ENCODE data around the gene RELL1. TPM values are rescaled to one million over a fixed set of nuclear protein-coding genes. Genes with fewer than 3 reads are reported as not detected.

The RELL1 gene
- total RNA-seq, 6 experiments from 2014 or later = 20.4 to 31.3 (median 28.9) TPM

DNA sequence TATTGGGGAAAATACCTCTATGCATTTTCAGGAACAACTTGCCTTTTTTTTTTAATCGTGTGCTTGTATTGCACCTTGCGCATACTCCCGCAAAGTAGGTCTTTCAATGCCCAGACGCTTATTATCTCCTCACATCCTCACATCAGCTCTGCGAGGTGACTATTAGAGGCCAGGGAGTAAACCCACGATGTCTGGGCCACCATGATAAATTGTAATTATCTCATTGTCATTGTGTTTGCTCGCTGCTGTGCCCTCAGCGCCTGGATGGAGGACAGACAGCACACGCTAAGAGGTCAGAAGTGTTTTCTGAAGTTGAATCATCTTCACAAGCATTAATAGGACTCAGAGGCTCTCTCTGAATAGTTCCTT, 1.0 kb upstream of the RELL1 start:
- Mint-ChIP-seq H3K27ac (peak overlapping the region; percentile 73), H3K4me3 (peak overlapping the region; percentile 92), H3K27me3 (ENCODE audit: insufficient read depth) (no peaks in the 10 kb centered on the region), H3K36me3 (ENCODE audit: low read depth) (no peaks in the 10 kb centered on the region), H3K4me1 (ENCODE audit: low read depth) (peaks cover 50% of the 10 kb centered on the region), H3K9me3 (no peaks in the 10 kb centered on the region)
- TF ChIP-seq, protein P1, sequence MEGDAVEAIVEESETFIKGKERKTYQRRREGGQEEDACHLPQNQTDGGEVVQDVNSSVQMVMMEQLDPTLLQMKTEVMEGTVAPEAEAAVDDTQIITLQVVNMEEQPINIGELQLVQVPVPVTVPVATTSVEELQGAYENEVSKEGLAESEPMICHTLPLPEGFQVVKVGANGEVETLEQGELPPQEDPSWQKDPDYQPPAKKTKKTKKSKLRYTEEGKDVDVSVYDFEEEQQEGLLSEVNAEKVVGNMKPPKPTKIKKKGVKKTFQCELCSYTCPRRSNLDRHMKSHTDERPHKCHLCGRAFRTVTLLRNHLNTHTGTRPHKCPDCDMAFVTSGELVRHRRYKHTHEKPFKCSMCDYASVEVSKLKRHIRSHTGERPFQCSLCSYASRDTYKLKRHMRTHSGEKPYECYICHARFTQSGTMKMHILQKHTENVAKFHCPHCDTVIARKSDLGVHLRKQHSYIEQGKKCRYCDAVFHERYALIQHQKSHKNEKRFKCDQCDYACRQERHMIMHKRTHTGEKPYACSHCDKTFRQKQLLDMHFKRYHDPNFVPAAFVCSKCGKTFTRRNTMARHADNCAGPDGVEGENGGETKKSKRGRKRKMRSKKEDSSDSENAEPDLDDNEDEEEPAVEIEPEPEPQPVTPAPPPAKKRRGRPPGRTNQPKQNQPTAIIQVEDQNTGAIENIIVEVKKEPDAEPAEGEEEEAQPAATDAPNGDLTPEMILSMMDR (IDR thresholded peaks at IDR 0.05) = no peak
- DNase-seq = no peak

DNA sequence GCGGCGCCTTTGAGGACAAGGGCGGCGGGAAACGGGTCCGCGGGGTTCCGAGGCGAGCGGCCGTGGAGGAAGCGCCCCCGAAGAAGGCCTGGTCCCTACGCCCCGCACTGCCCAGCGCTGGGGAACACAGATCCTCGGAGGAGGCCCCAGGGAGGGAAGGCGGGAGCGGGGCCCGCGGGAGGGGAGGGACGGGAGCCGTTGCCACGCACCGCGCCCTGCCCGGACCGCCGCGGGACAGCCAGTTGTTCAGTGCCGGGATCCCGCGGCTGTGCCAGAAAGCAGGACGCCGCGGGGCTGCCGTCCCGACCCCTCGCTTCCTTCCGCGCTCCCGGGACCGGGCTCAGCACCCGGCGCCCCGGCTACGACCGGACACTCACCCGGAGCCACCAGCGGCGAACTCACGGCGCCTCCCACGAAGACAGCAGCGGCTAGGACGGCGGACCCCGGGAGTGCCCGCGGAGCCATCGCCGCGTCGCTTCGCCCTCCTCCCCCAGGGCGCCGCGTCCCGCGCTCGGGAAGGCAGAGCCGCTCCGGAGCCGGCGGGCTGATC, 278 bp downstream of the RELL1 start:
- Mint-ChIP-seq H3K9me3 (no peaks in the 10 kb centered on the region), H3K4me3 (peak overlapping the region; percentile 92), H3K27me3 (ENCODE audit: insufficient read depth) (no peaks in the 10 kb centered on the region), H3K4me1 (ENCODE audit: low read depth) (peaks cover 46% of the 10 kb centered on the region), H3K36me3 (ENCODE audit: low read depth) (no peaks in the 10 kb centered on the region), H3K27ac (peak overlapping the region; percentile 71)
- no peak for DNase-seq
- TF ChIP-seq, protein P1 (IDR thresholded peaks at IDR 0.05) = no peak

DNA sequence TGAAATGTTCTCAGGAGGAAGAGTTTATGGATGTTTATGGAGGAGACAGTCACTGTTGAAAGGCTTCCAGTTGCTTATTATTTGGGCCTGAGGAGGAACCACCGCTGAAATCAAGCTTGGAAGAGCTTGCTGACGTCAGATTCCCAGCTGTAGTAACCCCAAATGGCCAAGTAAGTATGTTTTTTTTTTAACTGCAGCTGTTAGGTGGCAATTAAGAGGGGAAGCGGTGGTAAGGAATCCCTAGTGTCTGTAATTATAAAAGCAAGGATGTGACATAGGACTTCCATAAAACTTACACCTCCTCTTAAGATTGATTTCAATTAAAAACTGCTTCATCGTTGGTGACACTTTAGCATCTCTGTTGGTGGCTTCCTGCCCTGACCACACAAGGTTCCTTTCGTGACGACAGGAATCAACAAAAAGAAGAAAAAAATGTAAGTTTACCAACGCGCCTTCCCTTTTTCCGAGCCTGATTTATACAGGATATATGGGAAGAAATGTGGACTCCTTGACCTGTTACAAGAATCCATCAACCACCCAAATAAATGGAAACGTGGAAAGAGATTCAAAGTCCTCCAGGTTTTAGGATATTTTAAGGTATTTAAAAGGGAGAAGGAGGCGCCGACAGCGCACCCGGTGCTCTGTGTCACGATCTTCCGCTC, 884 bp downstream of the RELL1 start:
- H3K4me1 Mint-ChIP-seq (ENCODE audit: low read depth) = peaks cover 41% of the 10 kb centered on the region
- H3K9me3 Mint-ChIP-seq = no peaks in the 10 kb centered on the region
- peak; percentile 40 for DNase-seq

DNA sequence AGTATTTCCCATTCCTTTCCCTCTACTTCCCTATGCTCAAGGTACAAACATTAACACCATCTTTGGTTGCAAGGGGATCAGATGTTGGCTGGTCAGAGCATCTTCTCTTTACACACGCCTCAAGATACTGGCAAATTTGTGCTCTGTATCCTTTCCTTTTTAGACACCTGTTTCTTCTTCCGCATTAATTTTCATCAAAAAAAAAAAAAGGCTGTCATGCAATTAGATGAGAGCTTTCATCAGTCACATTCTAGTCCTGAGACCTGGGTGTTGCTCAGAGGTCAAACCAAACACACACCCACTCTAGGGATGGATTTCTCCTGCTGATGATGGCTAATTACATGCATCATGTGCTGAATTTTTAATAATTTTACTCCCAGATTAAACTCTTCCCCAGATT, 2.0 kb downstream of the RELL1 start:
- TF ChIP-seq, protein P1 (IDR thresholded peaks at IDR 0.05) = no peak
- Mint-ChIP-seq H3K27ac (peak overlapping the region; percentile 71), H3K9me3 (no peaks in the 10 kb centered on the region), H3K36me3 (ENCODE audit: low read depth) (no peaks in the 10 kb centered on the region), H3K4me1 (ENCODE audit: low read depth) (peaks cover 43% of the 10 kb centered on the region), H3K27me3 (ENCODE audit: insufficient read depth) (no peaks in the 10 kb centered on the region), H3K4me3 (peak overlapping the region; percentile 92)
- no peak for DNase-seq

More for the DNA sequence above, 884 bp downstream of the RELL1 start:
- Mint-ChIP-seq H3K36me3 (ENCODE audit: low read depth) (no peaks in the 10 kb centered on the region), H3K27ac (peak overlapping the region; percentile 71), H3K4me3 (peak overlapping the region; percentile 92), H3K27me3 (ENCODE audit: insufficient read depth) (no peaks in the 10 kb centered on the region)
- TF ChIP-seq, protein P1 (IDR thresholded peaks at IDR 0.05) = peak; percentile 9; the same call in 1 of the 2 replicates

DNA sequence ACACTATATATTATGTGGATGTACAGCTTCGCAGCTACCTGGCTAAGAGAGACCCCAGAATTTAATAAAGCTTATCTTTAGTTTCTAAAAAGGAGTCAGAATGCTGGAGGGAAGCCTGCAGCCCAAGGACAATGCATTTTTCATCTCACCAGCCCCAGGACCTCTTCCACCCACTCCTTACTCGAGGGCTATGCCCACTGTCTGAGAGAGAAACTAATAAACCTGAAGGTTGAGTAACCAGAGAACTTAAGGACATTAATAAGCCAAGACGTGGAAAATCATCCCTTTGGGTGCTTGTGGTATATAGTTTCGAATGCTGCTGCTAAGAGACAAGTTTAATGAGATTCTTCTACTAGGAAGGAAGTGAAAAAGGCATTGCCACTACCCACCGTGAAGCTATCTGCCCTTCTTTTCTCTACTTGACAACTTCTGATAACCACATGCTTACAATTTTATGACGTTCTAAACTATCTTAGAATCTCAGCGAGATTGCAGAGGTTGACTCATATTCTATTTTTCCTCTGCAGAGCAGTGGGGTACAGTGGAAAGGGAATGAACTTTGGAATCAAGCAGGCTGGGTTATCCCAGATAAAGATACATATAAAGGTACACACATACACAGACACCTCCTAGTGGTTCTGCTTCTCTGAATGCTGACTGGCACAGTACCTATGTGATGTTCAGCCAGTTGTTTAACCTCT, 3.3 kb downstream of the RELL1 start:
- no peak overlapping the region; the same call in 1 of the 2 replicates for H3K4me3 Mint-ChIP-seq
- peaks cover 54% of the 10 kb centered on the region for H3K4me1 Mint-ChIP-seq (ENCODE audit: low read depth)
- 0 out of 2 replicates have a peak, but pooled peaks cover 4% of the 10 kb centered on the region for H3K36me3 Mint-ChIP-seq (ENCODE audit: low read depth)
- H3K27ac Mint-ChIP-seq = peak overlapping the region; percentile 24; the same call in 1 of the 2 replicates
- no peak for DNase-seq
- H3K9me3 Mint-ChIP-seq = no peaks in the 10 kb centered on the region
- TF ChIP-seq, protein P1 (IDR thresholded peaks at IDR 0.05) = peak; percentile 17; the same call in 1 of the 2 replicates
- no peaks in the 10 kb centered on the region for H3K27me3 Mint-ChIP-seq (ENCODE audit: insufficient read depth)

All from HFFc6 (cell line).